Adrenal gland (tissue), 5 donors: ENCODE measurements around the gene ABHD16B.

Experiments
- CTCF ChIP-seq, 6 experiments: fragments of 450-650 bp in 4 of 6; fragments of 200-600 bp in 2 of 6; sonication (generic) in 1 of 6; IDR thresholded peaks; 1 replicate in 5 of 6; 2 replicates in 1 of 6; pipeline versions ENCODE4 v1.5.1 to v1.8.0; 2016 to 2021; ENCODE audit warnings: antibody characterized with exemption in 6 of 6, mild to moderate bottlenecking in 2 of 6, moderate library complexity in 1 of 6
- POLR2A ChIP-seq, 2 donors: fragments of 450-650 bp; IDR thresholded peaks; one replicate each; pipeline ENCODE4 v1.6.1; 2017; ENCODE audit warnings: antibody characterized with exemption in 2 of 2, mild to moderate bottlenecking in 2 of 2, moderate library complexity in 1 of 2
- donor health status: DM: no; HTN: no; CAD: no.

- TF ChIP-seq CTCF (IDR thresholded peaks at IDR 0.05) (no peak), POLR2A (IDR thresholded peaks at IDR 0.05) (no peak)
Observed at GRCh38 chr20:63908008-63908682, 46.8 kb downstream of the ABHD16B start.
